SKM-1 (cell line): ENCODE measurements around the gene MAP2K6.
A peak's percentile ranks its signal among the peaks of the same experiment; 100 is the strongest.

ENCODE experiments used
- DNase-seq: peaks from one replicate; lab custom pipeline; 2025; ENCODE audit not compliant: unreplicated experiment; lab: John Stamatoyannopoulos, UW

Gene MAP2K6

DNA sequence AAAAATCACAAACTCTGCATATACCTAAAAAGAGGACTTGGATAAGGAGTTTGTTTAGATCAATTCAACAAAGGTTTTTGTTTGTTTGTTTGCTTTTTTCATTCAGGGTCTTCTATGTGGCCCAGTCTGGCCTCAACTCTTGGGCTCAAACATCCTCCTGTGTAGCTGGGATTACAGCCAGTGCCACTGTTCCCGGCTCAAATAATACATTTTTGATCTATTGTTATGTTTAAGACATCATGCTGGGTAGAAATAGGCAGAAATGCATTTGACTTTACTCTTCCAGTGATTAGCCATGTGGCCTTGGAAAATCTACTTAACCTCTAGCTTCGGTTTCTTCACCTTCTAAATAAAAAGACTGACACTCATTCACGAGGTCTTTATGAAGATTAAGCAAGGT lies 11.5 kb downstream of the MAP2K6 start:
- DNase-seq: no peak

- DNase-seq: no peak
Measured at GRCh38 chr17:69427486-69428197, 13.1 kb downstream of the MAP2K6 start.

DNA sequence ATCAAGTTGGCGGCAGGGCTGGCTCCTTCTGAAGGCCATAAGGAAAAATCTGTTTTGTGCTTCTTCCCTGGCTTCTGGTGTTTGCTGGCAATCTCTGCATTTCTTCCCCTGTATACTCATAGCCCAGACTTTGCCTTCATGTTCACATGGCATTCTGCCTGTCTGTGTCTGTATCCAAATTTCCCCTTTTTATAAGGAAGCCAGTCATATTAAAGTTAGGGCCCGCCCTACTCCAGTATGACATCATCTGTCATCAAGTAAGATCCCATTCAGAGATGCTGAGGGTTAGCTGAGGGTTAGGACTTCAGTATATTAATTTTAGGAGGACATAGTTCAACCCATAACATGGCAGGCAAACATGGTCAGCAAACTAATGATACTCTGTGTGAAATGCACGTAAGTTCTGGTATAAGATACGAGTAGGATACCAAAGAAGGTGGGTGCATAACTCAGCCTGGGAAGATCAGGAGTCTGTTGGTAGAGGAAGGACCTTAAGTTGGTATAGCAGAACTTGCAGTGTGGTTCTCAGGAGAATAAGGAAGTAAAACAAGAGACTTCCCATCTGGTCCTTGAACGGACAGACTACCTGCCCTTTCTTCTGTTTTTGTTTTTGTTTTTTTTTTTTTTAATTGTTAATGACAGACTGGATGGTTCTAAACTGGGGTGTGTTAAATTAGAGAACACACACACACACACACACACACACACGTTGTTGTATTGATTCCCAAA lies 13.9 kb downstream of the MAP2K6 start:
- DNase-seq: peak; percentile 19

- DNase-seq: no peak
Measured at GRCh38 chr17:69430488-69430887, 16.0 kb downstream of the MAP2K6 start.

DNA sequence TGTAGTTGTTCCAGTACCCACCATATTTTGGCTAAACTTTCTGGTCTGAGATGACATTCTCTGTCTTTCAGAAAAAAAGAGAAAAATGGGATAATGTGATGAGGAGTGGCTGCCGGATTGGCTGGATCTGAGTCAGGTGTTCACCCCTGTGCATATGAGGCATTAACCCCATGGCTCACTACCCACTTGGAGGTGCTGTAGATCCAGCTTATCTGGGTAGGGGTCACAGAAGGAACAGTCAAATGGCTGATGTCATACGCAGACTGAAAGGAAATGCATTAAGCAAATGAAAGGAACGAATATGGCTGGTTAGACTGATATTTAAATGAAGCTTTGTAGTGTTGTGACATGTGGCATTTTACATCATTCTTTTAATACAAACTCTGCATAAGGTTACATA lies 17.3 kb downstream of the MAP2K6 start:
- DNase-seq: no peak

DNA sequence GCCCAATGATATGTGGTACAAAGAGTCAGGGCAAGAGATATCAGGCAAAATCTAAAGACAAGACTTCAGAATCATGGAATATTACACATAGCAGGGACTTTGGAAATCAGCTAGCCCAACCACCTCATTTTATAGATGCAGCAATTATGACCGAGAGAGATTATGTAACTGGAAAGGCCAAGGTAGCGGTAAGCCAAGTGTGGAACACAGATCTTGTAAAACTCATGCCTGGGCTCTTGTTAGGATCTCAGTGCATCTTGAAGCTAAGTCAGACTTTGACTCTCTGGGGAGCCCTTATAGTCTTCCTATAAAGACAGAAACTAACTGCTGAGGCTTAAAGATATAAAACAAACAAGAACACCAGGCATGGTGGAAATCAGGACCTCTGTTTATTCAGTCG lies 18.6 kb downstream of the MAP2K6 start:
- no peak for DNase-seq

DNA sequence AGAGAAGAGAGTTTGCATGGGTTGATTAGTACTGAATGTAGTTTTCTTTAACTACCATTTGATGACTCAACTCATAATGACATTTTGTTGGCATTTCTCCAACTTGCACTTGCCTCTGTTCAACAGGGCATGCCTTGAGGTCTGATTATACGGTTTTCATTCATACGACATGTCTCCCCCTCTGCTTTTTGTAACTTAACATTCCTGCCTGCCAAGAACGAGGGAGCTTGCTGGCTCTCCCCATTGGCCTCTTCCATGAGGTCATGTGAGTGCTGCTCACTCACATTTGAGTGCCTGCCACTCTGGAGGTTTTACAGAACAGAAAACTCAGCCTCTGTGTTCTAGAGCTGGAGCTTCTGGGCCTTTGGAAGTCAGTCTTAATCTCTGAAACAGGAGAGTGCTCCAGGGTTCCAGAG lies 19.7 kb downstream of the MAP2K6 start:
- DNase-seq: no peak

GRCh38 chr17:69435971-69436696 lies 21.6 kb downstream of the MAP2K6 start:
- DNase-seq: no peak

DNA sequence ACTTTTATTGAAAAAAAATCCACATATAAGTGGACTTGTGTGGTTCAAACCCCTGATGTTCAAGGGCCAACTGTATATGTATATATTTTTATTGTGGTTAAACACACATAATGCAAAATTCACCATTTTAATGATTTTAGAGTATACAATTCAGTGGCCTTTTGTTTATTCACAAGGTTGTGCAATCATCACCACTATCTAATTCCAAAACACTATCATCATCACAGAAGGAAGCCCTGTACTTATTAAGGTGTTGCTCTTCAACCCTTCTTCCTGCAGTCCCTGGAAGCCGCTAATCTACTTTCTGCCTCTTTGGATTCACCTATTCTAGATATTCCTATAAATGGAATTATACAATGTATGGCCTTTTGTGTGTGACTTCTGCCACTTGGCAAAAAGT lies 23.0 kb downstream of the MAP2K6 start:
- no peak for DNase-seq

GRCh38 chr17:69438776-69439175 lies 24.3 kb downstream of the MAP2K6 start:
- no peak for DNase-seq

DNA sequence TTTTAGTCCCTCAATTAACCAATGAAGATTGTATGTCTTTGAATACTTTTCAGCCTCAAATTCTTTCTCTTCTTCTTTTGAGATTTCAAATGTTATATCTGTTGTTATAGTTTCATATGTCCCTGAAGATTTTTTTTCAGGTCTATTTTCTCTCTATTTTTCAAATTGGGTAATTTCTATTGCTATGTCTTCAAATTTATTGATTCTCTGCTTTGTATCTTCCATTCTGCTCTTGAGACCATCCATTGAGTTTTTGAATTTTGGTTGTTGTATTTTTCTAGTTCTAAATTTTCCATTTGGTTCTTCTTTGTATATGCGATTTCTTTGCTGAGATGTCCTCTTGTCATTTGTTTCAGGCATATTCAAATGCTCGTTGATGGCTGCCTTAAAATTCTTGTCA lies 26.7 kb downstream of the MAP2K6 start:
- DNase-seq: no peak

GRCh38 chr17:69443138-69443537 lies 28.6 kb downstream of the MAP2K6 start:
- no peak for DNase-seq

GRCh38 chr17:69444023-69444422 lies 29.5 kb downstream of the MAP2K6 start:
- DNase-seq: no peak

- DNase-seq: no peak
Measured at GRCh38 chr17:69445132-69445531, 30.6 kb downstream of the MAP2K6 start.

- no peak for DNase-seq
Measured at GRCh38 chr17:69447726-69448125, 33.2 kb downstream of the MAP2K6 start.

DNA sequence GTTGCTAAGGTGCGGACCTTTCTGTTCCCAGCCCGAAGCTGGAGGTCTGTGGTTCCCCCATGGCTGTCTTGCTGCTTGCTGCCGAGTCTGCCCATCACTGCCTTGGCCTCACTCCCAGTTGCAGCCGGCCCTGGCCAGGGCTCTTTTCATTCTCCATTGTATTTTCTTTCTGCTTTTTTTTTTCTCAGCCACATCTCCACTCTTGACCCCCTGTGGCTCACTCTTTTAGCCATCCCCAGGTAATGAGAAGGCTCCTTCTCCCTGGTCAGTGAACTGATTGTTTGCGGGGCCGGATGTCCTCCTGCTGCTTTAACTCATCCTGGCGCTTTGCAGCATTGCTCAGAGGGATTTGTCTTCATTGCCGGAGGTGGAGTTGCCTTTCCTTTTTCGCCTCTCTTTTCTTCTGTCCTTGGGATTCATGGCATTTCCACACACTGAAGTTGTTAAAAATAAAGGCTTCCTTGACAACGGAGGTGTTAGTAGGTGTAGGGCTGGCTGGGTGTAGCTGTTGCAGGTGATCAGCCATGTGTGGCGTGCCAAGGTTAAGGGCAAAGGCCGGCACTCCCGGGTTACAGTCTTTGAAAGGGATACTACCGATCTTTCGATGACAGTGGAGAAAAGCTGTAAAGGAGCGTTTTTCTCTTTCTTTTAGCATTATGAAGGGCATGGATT lies 34.1 kb downstream of the MAP2K6 start:
- DNase-seq: no peak

- DNase-seq: no peak
Measured at GRCh38 chr17:69450131-69450530, 35.6 kb downstream of the MAP2K6 start.

GRCh38 chr17:69450918-69451317 lies 36.4 kb downstream of the MAP2K6 start:
- DNase-seq: no peak

GRCh38 chr17:69451416-69452394 lies 37.2 kb downstream of the MAP2K6 start:
- DNase-seq: no peak

GRCh38 chr17:69452664-69453260 lies 38.3 kb downstream of the MAP2K6 start:
- DNase-seq: no peak
